ENCODE measurements around the gene ZBTB7C. TPM values are rescaled to one million over a fixed set of nuclear protein-coding genes. Genes with fewer than 3 reads are reported as not detected.

ZBTB7C gene
- total RNA-seq, 6 experiments from 2014 or later: not detected

- H3K36me3 Mint-ChIP-seq (ENCODE audit: low read depth): no peaks in the 10 kb centered on the region
- DNase-seq: no peak
- peaks cover 19% of the 10 kb centered on the region for H3K4me1 Mint-ChIP-seq (ENCODE audit: low read depth)
- H3K4me3 Mint-ChIP-seq: no peak overlapping the region
- no peaks in the 10 kb centered on the region for H3K9me3 Mint-ChIP-seq
- no peak for TF ChIP-seq CTCF (IDR thresholded peaks at IDR 0.05)
- no peak overlapping the region for H3K27ac Mint-ChIP-seq
- H3K27me3 Mint-ChIP-seq (ENCODE audit: insufficient read depth): peaks cover 25% of the 10 kb centered on the region
These were observed 88.6 kb downstream of the ZBTB7C start for GRCh38 chr18:48320639-48320945.

DNA sequence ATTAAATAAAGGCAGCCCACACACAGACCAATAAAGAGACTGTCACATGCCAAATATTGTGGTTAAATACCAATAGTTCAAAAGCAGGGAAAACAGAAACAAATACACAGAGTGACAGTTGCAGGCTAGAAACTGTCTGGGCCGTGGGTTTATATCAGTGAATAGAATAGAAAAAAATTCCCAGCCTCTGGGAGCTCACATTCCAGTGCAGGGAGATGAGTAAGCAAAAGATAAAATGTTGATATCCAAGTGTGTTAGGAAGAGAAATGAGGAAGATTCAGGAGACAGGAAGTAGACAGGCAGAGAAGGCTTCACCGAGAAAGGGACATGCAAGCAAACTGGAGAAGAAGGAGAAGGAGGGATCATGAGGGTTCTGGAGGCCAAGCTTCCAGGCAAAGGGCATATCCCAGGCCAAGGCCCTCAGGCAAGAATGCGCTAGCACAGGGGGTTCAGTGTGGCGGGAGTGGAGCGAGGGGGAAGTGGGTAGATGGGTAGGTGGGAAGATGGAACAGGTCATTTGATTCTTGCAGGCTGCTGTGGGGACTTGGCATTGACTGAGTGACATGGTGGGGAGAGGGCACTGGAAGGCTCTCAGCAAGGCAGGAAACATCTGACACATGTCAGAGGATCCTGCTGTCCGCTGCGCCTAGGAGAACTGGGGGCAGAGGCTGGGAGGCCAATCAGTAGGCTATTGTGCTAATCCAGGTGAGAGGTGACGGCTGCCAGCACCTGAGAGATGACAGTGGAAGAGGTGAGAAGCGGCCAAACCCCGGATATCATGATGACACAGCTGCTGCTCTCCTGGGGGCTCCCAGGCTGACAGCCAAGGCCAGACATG, 89.2 kb downstream of the ZBTB7C start:
- no peak for TF ChIP-seq CTCF (IDR thresholded peaks at IDR 0.05)
- peak overlapping the region; percentile 48 for H3K27ac Mint-ChIP-seq
- H3K4me1 Mint-ChIP-seq (ENCODE audit: low read depth): peaks cover 18% of the 10 kb centered on the region
- peaks cover 25% of the 10 kb centered on the region for H3K27me3 Mint-ChIP-seq (ENCODE audit: insufficient read depth)
- H3K4me3 Mint-ChIP-seq: peak overlapping the region; percentile 0; the same call in 1 of the 2 replicates
- no peaks in the 10 kb centered on the region for H3K9me3 Mint-ChIP-seq
- no peaks in the 10 kb centered on the region for H3K36me3 Mint-ChIP-seq (ENCODE audit: low read depth)
- DNase-seq: peak; percentile 38

DNA sequence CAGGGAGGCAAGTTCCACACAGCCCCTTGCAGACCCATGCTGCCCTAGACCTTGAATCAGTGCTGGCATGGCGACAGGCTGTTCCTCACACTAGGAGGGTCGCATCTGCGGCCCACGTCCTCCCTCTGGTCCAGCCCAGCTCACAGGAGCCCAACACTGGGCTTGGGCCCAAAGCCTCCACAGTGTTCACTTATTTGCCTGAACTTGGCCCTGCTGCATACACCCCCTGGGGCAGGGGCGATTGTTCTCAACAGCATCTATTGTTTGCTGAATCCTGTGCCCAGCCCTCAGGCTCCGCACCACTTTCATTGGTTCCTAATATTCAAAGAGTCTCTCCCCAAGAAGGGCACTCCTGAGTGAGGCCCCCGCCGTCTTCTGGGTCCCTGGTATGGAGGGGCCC, 90.7 kb downstream of the ZBTB7C start:
- no peak for DNase-seq
- no peak for TF ChIP-seq CTCF (IDR thresholded peaks at IDR 0.05)
- H3K4me1 Mint-ChIP-seq (ENCODE audit: low read depth): peaks cover 10% of the 10 kb centered on the region
- peaks cover 17% of the 10 kb centered on the region for H3K27me3 Mint-ChIP-seq (ENCODE audit: insufficient read depth)
- H3K36me3 Mint-ChIP-seq (ENCODE audit: low read depth): no peaks in the 10 kb centered on the region
- no peaks in the 10 kb centered on the region for H3K9me3 Mint-ChIP-seq
- H3K4me3 Mint-ChIP-seq: no peak overlapping the region
- no peak overlapping the region for H3K27ac Mint-ChIP-seq

DNA sequence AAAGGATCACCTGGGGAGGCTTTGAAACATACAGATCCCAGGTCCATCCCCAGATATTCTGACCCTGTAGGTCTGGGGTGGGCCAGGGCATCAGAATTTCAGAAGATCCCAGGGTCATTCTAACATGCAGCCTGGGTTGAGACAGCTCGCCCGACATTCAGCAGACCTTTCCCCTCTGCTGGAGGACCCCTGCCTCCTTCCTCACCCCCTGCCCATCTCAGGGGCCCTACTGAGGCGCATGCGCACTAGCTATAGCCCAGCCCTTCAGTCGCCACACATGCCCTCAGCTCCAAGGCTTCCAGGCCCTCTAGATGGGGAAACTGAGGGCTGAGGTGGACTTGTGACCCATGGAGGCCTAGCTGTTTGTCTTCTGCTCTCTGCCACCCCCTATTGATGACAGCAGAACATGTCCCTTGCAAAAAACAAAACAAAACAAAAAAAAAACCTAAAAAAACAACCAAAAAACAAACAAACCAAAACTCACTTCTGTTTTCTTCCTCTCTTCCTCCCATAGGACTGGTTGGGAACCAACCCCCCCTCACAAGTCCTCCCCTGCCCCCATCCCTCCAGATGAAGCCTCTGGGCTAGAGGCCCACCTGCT, 91.3 kb downstream of the ZBTB7C start:
- Mint-ChIP-seq H3K27me3 (ENCODE audit: insufficient read depth) (peaks cover 22% of the 10 kb centered on the region), H3K27ac (no peak overlapping the region)

DNA sequence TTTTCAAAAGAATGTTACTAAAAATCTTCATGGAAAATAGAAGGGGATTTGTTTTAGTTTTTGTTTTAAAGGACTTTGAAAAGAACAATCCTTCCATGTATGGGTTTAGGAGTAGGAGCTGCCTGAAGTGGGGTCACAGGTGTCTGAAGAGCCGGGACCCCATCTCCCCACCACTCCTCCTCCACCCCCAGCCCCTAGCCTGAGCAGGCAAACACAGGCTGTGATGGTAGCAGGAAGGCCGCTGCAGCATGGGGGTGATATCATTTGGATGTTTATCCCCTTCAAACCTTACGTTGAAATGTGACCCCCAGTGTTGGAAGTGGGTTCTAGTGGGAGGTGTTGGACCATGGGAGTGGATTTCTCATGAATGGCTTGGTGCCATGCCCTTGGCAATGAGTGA, 93.0 kb downstream of the ZBTB7C start:
- TF ChIP-seq CTCF (IDR thresholded peaks at IDR 0.05): no peak
- Mint-ChIP-seq H3K27me3 (ENCODE audit: insufficient read depth) (peaks cover 24% of the 10 kb centered on the region), H3K36me3 (ENCODE audit: low read depth) (no peaks in the 10 kb centered on the region), H3K4me3 (no peak overlapping the region), H3K27ac (no peak overlapping the region), H3K4me1 (ENCODE audit: low read depth) (peaks cover 10% of the 10 kb centered on the region), H3K9me3 (no peaks in the 10 kb centered on the region)
- no peak for DNase-seq

More for the DNA sequence above, 91.3 kb downstream of the ZBTB7C start:
- H3K4me1 Mint-ChIP-seq (ENCODE audit: low read depth): peaks cover 10% of the 10 kb centered on the region
- TF ChIP-seq CTCF (IDR thresholded peaks at IDR 0.05): peak; percentile 40; the same call in 1 of the 2 replicates
- H3K4me3 Mint-ChIP-seq: no peak overlapping the region
- no peaks in the 10 kb centered on the region for H3K36me3 Mint-ChIP-seq (ENCODE audit: low read depth)
- no peaks in the 10 kb centered on the region for H3K9me3 Mint-ChIP-seq
- DNase-seq: no peak

Data from HFFc6 (cell line).